Astrocyte of the spinal cord (primary cell): ENCODE measurements around the gene NRM.

Experiments
- DNase-seq: peaks from one replicate; pipeline ENCODE4 v3.0.0; 2011; ENCODE audit warnings: low read depth, low spot score
- H3K4me3 ChIP-seq: 2 replicates; pipeline ENCODE4 v1.5.1; 2011; ENCODE audit warnings: low read depth, mild to moderate bottlenecking, low read length, moderate library complexity
- in situ Hi-C: cut with HindIII; loops from 2 replicates; pipeline ENCODE4 v1.10.0; 2017; ENCODE audit warnings: low sequenced_read_pairs
- TF ChIP-seq, protein P1 (sequence below): IDR thresholded peaks from 2 replicates; pipeline ENCODE4 v1.5.1; 2012; ENCODE audit warnings: low read depth, mild to moderate bottlenecking, low read length, inconsistent platforms

The NRM gene, protein sequence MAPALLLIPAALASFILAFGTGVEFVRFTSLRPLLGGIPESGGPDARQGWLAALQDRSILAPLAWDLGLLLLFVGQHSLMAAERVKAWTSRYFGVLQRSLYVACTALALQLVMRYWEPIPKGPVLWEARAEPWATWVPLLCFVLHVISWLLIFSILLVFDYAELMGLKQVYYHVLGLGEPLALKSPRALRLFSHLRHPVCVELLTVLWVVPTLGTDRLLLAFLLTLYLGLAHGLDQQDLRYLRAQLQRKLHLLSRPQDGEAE

DNA sequence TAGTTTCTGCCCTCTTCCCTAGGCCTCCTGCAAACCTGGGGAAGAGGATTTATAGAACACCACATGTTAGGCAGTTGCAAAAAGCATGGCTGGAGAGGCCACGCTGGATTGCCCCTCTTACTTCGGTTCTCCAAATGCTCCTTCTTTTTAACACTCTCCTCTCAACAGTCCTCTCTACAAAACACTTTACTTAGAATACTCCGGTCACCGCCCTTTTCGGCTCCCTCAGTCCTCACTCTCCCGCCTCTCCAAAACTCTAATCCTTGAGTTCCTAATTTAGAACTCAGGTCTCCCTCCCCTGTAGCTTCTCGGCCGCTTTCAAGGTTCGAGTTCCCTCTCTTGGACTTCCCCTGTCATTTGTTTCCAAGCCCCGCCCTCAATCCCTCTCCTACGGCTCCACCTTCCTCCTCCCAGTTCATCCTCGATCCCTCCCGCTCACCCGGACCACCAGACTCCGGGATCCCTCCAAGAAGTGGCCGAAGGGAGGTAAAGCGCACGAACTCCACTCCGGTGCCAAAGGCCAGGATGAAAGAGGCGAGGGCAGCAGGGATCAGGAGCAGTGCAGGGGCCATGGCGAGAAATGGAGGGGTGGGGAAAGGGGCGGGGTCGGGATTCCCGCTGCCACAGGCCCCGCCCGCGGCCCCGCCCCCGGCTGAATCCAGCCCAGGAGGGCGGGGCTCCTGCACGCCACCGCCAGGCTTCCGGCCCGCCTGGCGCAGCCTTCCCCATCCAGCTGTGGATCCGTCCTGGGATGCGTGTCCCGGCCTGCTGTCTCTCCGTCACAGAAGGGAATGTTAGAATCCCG, at the start of gene NRM:
Gene NRM (minus strand): TSS at position 582 of the 805 bp plus-strand sequence. CDS start 10 bp downstream, at position 572.
- TF ChIP-seq, protein P1, sequence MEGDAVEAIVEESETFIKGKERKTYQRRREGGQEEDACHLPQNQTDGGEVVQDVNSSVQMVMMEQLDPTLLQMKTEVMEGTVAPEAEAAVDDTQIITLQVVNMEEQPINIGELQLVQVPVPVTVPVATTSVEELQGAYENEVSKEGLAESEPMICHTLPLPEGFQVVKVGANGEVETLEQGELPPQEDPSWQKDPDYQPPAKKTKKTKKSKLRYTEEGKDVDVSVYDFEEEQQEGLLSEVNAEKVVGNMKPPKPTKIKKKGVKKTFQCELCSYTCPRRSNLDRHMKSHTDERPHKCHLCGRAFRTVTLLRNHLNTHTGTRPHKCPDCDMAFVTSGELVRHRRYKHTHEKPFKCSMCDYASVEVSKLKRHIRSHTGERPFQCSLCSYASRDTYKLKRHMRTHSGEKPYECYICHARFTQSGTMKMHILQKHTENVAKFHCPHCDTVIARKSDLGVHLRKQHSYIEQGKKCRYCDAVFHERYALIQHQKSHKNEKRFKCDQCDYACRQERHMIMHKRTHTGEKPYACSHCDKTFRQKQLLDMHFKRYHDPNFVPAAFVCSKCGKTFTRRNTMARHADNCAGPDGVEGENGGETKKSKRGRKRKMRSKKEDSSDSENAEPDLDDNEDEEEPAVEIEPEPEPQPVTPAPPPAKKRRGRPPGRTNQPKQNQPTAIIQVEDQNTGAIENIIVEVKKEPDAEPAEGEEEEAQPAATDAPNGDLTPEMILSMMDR = no peak
- H3K4me3 ChIP-seq = peak within 1 kb of the TSS; percentile 77
- in situ Hi-C loops = no loop called here
- peak; percentile 84 for DNase-seq

DNA sequence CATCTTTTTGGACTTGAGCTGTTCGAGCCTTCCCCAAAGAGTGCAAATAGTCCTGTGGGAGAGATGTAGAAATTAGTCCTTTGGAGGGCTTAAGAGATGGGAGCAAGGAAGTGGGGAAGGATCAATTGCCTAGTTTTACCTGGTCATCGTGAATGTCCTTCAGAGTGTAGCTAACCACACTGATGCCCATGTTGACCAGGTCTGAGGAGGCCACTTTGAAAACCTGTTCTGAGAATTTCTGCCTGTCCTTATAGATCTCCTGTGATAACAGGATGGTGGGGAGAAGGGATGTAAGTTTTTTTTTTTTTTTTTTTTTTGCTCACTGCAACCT, 49.7 kb upstream of the NRM start:
- TF ChIP-seq, protein P1 = no peak
- H3K4me3 ChIP-seq = no peak overlapping the region
- DNase-seq = no peak
- in situ Hi-C loops = no loop called here

DNA sequence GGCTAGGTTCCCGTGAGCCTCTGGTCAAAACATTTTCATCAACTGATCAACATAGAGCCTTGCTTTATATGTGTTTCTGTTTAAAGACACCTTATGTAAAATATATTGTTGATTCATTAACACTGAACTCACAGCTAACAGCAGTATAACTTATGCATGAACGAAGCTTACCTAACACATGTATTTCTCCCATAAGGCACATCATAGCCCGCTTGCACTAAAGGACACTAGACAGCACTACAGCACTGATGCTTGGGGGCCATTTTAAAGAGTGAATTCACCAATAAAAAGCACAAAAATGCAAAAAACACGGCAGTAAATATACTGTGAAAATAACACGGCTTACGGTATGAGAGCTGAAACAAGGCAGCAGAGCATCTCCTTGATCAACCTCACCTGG, 47.7 kb upstream of the NRM start:
- in situ Hi-C loops = no loop called here
- TF ChIP-seq, protein P1 = no peak
- DNase-seq = no peak
- no peak overlapping the region for H3K4me3 ChIP-seq

DNA sequence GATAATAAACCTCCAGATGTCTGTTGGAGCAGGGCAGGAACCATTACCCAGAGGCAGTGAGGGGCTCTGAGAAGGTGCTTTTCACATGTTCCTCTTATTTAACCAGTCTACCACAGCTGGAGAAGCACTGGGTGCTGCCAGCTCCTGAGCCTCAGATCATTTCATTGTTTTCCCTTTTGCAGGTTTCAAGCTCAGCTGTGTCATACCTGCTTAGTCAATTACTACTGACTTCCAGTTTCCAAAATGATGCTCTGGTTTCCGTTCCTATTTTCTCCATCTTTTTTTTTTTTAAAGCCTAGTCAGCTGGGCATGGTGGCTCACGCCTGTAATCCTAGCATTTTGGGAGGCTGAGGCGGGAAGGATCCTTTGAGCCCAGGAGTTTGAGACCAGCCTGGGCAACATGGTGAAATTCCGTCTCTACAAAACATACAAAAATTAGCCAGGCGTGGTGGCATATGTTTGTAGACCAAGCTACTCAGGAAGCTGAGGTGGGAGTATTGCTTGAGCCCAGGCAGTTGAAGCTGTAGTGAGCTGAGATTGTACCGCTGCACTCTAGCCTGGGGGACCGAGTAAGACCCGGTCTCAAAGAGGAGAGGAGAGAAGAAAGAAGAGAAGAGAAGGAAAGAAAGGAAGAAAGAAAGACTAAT, 45.0 kb upstream of the NRM start:
- no peak for DNase-seq
- TF ChIP-seq, protein P1 = no peak
- in situ Hi-C loops = no loop called here
- H3K4me3 ChIP-seq = no peak overlapping the region

DNA sequence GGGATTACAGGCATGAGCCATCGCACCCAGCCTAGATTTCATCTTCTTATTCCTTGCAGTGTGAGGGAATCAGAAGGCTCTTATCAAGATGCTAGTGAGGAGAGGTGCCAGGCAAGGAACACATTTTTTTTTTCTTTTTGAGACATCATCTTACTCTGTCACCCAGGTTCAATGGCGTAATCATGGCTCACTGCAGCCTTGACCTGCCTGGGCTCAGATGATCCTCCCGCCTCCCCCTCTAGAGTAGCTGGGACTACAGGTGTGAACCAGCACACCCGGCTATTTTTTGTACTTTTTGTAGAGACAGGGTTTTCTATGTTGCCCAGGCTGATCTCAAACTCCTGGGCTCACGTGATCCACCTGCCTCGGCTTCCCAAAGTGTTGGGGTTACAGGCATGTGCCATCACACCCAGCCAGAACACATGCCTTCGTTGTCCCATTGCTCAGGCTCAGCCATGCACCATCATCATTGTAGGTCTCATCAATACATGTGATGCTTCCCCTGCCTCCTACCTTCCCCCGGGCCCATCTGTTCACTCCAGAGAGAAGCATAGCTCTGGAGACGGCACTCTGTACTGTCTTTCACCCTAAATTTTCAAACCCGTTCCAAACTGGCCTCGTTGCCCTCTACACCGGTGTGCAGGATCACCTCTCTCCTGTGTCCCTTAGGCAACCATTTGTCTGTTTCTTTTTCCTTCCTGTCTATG, 41.6 kb upstream of the NRM start:
- in situ Hi-C loops = no loop called here

More for the DNA sequence above, 41.6 kb upstream of the NRM start:
- H3K4me3 ChIP-seq = no peak overlapping the region
- TF ChIP-seq, protein P1 = no peak
- DNase-seq = no peak
